NT2/D1 (cell line): ENCODE results near the gene MCF2L.

ENCODE experiments used
- SUZ12 ChIP-seq: IDR thresholded peaks from 2 replicates; pipeline ENCODE4 v1.6.1; 2011; ENCODE audit not compliant: insufficient read length, insufficient read depth; ENCODE audit errors: extremely low read depth
- YY1 ChIP-seq: IDR thresholded peaks from 2 replicates; pipeline ENCODE4 v1.6.1; 2011; ENCODE audit not compliant: insufficient read length, insufficient read depth

GRCh38 chr13:112996671-112997091 is 27.7 kb downstream of the MCF2L start:
- TF ChIP-seq YY1 (no peak), SUZ12 (no peak)
